Renal cortical epithelial cell (primary cell): Measurements from ENCODE around the gene SLC44A5. TPM values are rescaled to one million over a fixed set of nuclear protein-coding genes. Genes with fewer than 3 reads are reported as not detected.
"Not testable (repeated sequence)": the region's sequence is repeated elsewhere in the genome, so short reads cannot be mapped to it uniquely, and the experiment has no call there.

ENCODE experiments used
- DNase-seq: peaks from one replicate; pipeline ENCODE4 v3.0.0-alpha.2; 2011; ENCODE audit warnings: low read depth
- total RNA-seq: library from RNA; depleted of rRNA; stranded (reverse); fragments of >200 nt; gene quantifications from 2 replicates; pipeline ENCODE4 v1.2.3, GENCODE V29; 2014

Gene SLC44A5
- total RNA-seq, 1 donor from 2014 or later, result 8.5 TPM

DNA sequence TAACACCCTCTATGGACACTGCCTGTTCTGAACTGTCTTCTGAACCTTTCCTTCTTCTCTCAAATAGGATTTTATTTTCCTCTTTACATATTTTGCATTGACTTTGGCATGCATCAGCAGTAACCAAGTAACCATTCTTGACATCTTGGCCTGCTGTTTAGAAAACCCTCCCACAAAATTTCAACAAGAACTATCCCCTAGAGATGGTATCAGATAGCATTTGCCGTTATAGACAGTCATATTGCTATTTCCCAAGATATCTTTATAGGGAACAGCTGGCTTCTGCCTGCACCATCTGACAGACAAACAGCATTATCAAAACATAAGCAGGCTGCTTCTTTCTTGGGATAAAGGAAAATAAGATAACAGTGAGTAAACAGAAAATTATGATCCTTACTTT lies 422.0 kb downstream of the SLC44A5 start:
- no peak for DNase-seq

DNA sequence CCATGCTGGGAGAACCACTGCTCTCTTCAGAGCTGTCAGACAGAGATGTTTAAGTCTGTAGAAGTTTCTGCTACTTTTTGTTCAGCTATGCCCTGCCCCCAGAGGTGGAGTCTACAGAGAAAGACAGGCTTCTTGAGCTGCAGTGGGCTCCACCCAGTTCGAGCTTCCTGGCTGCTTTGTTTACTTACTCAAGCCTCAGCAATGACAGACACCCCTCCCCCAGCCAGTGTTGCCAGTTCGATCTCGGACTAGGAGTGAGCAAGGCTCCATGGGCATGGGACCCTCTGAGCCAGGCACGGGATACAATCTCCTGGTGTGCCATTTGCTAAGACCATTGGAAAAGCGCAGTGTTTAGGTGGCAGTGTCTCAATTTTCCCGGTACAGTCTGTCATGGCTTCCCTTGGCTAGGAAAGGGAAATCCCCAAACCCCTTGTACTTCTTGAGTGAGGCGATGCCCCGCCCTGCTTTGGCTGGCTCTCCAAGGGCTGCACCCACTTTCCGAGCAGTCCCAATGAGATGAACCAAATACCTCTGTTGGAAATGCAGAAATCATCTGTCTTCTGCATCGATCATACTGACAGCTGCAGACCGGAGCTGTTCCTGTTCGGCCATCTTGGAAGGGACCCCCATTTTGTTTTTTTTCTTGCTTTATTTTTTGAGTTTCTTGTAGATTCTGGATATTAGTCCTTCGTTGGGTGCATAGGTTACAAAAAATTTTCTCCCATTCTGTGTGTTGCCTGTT lies 429.5 kb downstream of the SLC44A5 start:
- not testable (repeated sequence) for DNase-seq

GRCh38 chr1:75174031-75174760 lies 436.7 kb downstream of the SLC44A5 start:
- DNase-seq, result no peak

GRCh38 chr1:75172556-75172955 lies 438.4 kb downstream of the SLC44A5 start:
- no peak for DNase-seq

- DNase-seq, result no peak
Measured at GRCh38 chr1:75171876-75172275, 439.0 kb downstream of the SLC44A5 start.

DNA sequence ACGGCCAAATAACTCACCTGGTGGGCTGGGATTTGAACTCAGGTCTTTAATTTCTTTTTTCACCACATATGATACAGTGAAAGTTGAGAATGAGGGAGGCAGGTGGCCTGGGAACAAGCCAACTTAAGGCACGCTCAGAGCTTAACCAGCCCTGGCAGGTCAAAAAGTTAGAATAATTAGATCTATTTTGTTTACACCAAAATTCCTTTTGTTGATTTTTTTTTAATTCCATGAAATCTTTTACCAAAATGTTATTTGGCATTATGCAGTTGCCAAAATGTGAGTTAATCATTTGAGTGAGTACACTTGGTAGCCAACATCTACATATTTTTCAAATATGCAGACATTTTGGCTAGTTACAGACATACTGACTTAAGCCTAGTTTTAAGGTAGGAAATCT lies 439.9 kb downstream of the SLC44A5 start:
- DNase-seq, result no peak

DNA sequence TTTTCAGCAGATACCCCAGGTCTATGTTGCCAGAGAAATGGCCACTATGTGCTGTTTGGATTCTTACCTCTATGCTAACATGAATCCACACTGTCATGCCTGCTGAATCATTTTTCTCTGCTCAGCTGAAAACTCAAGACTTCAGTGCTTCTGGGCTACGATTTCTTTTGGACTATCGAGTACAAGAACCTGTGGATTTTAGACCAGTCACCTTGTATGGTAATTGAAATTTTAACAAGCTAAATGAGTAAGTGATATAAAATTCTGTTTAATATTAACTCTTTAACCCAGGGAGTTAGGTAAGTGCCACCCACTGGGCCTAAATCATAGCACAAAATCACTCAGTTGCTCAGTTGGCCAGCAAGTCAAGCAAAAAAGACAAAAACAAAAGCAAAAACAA lies 440.9 kb downstream of the SLC44A5 start:
- peak; percentile 22 for DNase-seq

DNA sequence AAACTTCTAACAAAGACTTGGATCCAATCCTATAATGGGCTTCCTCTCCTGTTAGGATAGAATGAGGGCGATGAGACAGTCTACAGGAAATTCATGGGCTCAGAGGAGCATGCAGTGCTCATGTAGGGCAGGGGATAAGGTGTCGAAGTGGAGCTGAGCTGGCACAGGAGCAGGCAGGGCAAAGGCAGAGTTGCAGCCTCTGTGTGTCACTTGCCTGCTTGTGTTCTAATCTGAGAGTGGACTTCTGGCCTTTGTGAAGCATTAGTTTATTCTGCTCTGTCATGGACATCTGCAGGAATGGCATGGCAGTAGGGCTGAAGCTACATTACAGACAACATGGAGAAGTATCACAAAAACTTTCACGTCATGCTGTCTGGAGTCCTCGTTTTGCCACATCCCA lies 444.1 kb downstream of the SLC44A5 start:
- DNase-seq, result no peak

GRCh38 chr1:75165264-75165663 lies 445.6 kb downstream of the SLC44A5 start:
- DNase-seq, result no peak

DNA sequence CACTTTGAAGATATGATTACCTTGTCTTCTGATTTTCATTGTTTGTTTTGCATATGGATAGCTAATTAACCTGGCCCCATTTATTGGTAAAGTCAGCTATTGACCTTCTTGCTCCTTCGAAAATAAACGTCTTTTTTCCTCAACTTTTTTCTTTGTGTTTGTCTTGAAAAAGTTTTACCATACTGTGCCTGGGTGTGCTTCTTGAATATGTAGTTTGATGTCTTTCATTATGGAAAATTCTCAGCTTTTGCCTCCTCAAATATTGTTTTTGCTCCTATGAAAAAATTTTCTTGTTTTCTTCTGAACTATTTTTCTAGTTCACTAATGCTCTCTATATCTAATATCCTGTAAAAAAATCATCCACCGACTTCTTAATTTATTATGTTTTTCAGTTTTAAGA lies 451.8 kb downstream of the SLC44A5 start:
- DNase-seq, result no peak

Other genes starting within 250 kb of the SLC44A5 start
- 29.5 and 70.1 TPM in 2 replicates for gene ACADM, start 113.6 kb upstream of the SLC44A5 start, total RNA-seq
- 78.8 and 89.8 TPM in 2 replicates for gene RABGGTB, start 175.1 kb upstream of the SLC44A5 start, total RNA-seq
- gene MSH4, start 185.8 kb upstream of the SLC44A5 start, total RNA-seq, result 0.17 and 0.75 TPM in 2 replicates